ENCODE data around the gene SAMD8.

SAMD8 gene

DNA sequence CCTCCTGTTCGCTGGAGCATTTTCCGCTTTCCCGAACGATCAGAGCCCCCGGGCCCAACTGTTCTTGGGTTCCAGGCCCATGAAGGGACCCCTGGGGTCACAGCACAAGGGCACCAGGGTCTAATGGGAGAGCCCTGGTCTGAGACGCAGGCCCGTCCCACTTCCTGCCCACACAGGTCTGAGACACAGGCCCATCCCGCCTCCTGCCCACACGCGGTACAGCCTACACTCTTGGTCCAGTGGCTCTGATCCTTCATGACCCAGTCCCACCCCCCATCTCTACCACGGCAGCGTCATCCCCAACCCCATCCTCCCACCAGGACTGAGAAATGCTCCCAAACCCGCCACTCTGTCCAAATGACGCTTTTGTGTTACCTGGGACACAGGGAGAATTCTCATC, 38.7 kb upstream of the SAMD8 start:
- Mint-ChIP-seq H3K36me3 (ENCODE audit: low read depth) (no peaks in the 10 kb centered on the region), H3K4me3 (no peak overlapping the region), H3K9me3 (no peaks in the 10 kb centered on the region), H3K27ac (no peak overlapping the region), H3K27me3 (ENCODE audit: low read depth, poor library complexity) (peaks cover 45% of the 10 kb centered on the region), H3K4me1 (peaks cover 40% of the 10 kb centered on the region)
- no peak for TF ChIP-seq CTCF (IDR thresholded peaks at IDR 0.05)
- DNase-seq, result no peak

- Mint-ChIP-seq H3K4me1 (peaks cover 40% of the 10 kb centered on the region), H3K4me3 (no peak overlapping the region), H3K9me3 (no peaks in the 10 kb centered on the region)
These were observed 38.0 kb upstream of the SAMD8 start for GRCh38 chr10:75073442-75073841.

GRCh38 chr10:75074711-75075445, 36.6 kb upstream of the SAMD8 start:
- H3K36me3 Mint-ChIP-seq (ENCODE audit: low read depth), result no peaks in the 10 kb centered on the region
- no peak for TF ChIP-seq CTCF (IDR thresholded peaks at IDR 0.05)
- no peak for DNase-seq

More at GRCh38 chr10:75073442-75073841, 38.0 kb upstream of the SAMD8 start:
- Mint-ChIP-seq H3K27me3 (ENCODE audit: low read depth, poor library complexity) (peaks cover 45% of the 10 kb centered on the region), H3K27ac (no peak overlapping the region), H3K36me3 (ENCODE audit: low read depth) (no peaks in the 10 kb centered on the region)
- no peak for DNase-seq
- no peak for TF ChIP-seq CTCF (IDR thresholded peaks at IDR 0.05)

GRCh38 chr10:75076348-75076747, 35.1 kb upstream of the SAMD8 start:
- DNase-seq, result no peak
- Mint-ChIP-seq H3K36me3 (ENCODE audit: low read depth) (no peaks in the 10 kb centered on the region), H3K4me3 (no peak overlapping the region), H3K27ac (no peak overlapping the region), H3K27me3 (ENCODE audit: low read depth, poor library complexity) (peaks cover 40% of the 10 kb centered on the region), H3K4me1 (peaks cover 45% of the 10 kb centered on the region), H3K9me3 (peaks cover 8% of the 10 kb centered on the region)
- no peak for TF ChIP-seq CTCF (IDR thresholded peaks at IDR 0.05)

More at GRCh38 chr10:75074711-75075445, 36.6 kb upstream of the SAMD8 start:
- Mint-ChIP-seq H3K4me1 (peaks cover 49% of the 10 kb centered on the region), H3K9me3 (peaks cover 2% of the 10 kb centered on the region), H3K4me3 (no peak overlapping the region), H3K27ac (no peak overlapping the region), H3K27me3 (ENCODE audit: low read depth, poor library complexity) (peaks cover 40% of the 10 kb centered on the region)

- Mint-ChIP-seq H3K27me3 (ENCODE audit: low read depth, poor library complexity) (peaks cover 44% of the 10 kb centered on the region), H3K9me3 (peaks cover 20% of the 10 kb centered on the region), H3K4me1 (peaks cover 40% of the 10 kb centered on the region), H3K27ac (peak overlapping the region; percentile 78), H3K36me3 (ENCODE audit: low read depth) (no peaks in the 10 kb centered on the region), H3K4me3 (no peak overlapping the region)
- no peak for TF ChIP-seq CTCF (IDR thresholded peaks at IDR 0.05)
- DNase-seq, result no peak
These were observed 31.9 kb upstream of the SAMD8 start for GRCh38 chr10:75079436-75080083.
